GM18502 (cell line): ENCODE data around the gene RPTOR.
"Not testable (repeated sequence)": the region's sequence is repeated elsewhere in the genome, so short reads cannot be mapped to it uniquely, and the experiment has no call there.

Experiments used
- ATAC-seq: cut with Tn5 transposase; IDR thresholded peaks from one replicate; pipeline ENCODE4 v1.9.1; 2021; ENCODE audit warnings: mild to moderate bottlenecking; ENCODE audit not compliant: unreplicated experiment, poor library complexity

The RPTOR gene

GRCh38 chr17:80786887-80787286 lies 242.2 kb downstream of the RPTOR start:
- no peak for ATAC-seq

GRCh38 chr17:80787881-80788280 lies 243.2 kb downstream of the RPTOR start:
- no peak for ATAC-seq

GRCh38 chr17:80789356-80789902 lies 244.8 kb downstream of the RPTOR start:
- no peak for ATAC-seq

DNA sequence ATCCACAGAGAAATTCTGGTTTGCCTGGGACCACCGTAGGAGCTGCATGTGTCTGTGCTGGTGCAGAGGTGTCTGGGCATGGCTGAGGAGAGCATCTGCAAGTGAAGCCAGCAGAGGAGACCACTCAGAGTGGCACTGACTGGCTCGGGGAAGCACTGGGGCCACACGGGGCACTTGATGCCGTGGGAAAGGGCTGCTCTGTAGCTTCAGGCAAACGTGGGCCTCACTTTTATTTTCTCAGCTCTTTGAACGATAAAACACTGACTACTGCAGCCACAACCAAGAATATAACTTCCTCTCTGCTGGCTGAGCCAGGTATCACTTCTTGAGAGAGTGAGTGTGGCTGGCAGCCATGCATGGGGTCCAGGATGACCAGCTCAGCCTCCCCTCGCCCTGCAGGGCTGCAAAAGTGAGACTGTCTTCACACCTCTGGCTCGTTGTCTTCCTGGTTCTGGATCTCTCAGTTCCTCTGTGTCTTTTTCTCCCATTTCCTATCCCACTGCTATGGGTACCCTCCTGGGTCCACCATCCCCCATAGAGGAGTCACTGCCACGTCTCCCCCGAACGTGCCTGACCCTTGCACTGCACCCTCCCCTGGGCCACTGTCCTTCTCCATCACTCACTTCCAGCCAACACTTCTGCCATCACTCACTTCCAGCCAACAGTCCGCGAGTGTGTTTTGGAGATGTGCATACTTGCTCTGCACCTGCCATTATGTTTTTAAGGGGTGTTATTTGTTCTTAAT lies 245.6 kb downstream of the RPTOR start:
- ATAC-seq: peak; percentile 73

DNA sequence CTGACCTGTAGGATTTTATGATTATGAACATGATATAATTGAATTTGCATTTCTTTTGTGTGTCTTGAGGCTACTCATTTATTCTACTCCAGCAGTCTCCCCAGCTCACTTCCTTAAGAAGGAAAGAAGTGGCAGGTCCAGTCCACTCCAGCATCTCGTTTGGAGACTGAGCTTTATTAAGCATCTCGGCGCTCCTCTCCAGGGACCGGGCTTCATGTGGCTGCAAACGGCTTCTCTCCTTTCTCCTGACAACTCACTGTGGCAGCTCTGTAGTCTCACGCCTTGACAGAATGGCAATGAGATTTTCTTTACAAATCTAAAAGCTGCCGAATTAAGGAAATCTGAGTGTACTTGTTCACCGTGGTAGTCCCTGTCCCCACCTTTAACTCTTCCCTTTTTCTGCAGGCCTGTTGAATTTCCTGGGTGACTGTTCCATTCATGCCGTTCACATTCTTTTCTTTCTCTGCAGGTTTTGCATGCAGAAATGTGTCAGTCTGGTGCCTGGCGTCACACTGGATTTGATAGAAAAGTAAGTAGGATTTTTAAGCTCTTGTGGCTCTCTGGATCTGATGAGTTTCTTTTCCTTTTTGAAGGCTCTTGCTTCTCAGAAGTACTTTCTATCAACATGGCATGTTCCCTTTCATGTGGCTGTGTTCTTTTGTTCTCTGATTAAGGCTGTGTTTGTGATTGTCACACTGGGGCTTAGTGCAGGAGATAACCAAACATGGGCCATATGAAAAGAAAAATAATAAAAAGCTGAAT lies 246.5 kb downstream of the RPTOR start:
- ATAC-seq: no peak

DNA sequence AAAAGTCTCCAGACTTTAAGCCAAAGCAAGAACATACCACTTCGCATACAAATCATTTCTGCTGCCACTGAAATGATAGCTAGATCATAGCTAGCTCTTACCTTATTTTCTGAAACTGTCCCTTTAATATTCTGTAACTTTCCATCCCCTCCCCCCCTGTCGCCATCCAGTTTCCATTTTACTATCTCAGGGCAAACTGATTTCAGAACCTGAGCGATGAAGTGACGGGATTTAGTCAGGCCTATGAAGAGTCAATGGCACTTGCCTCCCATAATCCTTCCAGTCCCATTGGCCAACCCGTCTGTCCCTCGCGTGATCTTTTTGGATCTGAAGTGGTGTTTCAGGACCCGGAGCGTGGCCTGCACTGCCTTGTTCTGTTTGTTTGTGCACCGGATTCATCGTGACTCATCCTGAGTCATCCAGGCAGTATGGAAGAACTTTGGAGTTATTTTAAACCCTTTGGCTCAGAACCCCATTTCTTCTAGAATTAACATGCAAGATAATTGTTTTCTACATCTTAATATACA lies 247.2 kb downstream of the RPTOR start:
- no peak for ATAC-seq

DNA sequence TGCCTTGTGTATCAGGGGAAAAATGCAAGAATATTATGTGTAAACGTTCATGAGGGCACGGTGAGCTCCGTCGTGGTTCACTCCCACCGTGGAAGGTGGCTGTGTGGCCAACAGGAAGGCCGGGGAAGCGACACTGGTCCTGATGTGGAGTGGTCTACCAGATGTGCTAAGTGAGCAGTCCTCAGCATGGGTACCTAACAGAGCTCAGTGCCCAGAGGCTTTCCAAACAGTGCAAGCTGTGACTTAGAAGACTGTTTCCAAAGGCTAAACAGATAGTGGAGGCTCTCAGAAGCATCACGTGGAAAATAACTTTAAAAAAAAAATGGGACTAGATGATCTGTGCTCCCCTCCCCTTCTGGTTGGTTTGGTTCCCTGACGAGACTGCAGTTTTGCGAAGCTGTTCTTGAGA lies 247.7 kb downstream of the RPTOR start:
- no peak for ATAC-seq

DNA sequence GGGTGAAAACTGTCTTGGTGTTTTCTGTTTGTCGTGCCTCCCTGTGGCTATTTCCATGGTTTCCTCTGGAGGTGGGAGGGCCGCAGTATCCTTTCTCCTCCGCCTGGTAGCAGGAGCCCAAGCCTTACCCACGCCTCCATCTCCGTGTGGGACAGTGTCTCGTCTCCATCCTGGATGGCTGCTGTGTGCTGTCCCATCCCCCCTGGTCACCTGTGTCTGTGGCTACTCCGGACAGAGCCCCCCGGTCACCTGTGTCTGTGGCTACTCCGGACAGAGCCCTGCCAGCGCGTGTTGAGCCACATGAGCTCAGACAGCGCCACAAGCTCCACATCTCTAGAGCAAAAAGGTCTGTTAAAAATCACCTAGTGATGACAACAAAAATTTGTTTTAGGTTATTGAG lies 248.8 kb downstream of the RPTOR start:
- no peak for ATAC-seq

GRCh38 chr17:80793851-80794267 lies 249.2 kb downstream of the RPTOR start:
- ATAC-seq: no peak

DNA sequence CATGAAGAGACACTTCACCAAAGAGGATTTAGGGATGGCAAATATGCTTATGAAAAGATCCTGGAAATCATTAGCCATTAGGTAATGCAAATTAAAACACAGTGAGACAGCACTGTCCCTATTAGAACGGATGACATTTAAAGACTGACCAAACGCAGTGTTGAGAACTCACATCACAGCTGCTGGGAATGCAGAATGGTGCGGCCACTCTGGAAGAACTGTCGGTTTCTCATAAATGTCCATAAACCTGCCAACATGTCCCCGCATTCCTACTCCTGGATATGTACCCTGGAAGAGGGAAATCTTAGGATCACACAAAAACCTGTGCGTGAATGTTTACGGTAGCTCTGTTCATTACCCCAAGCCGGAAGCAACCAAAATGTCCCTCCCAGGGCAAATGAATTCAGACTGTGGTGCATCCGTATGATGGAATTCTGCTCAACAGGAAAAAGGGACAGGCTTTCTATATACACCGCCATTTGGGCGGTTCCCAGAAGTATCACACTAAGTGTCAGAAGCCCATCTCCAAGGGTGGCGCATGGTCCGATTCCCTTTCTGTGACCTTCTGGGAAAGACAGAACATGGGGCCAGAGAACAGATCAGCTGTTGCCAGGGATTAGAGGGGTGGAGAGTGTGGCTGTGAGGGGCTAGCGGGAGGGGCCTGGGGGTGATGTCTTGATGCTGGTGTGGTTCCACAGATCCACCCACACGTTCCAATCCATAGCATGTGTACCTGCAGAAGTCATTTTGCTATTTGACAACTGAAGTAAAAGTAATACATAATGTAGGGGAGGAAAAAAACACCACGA lies 249.8 kb downstream of the RPTOR start:
- ATAC-seq: no peak

DNA sequence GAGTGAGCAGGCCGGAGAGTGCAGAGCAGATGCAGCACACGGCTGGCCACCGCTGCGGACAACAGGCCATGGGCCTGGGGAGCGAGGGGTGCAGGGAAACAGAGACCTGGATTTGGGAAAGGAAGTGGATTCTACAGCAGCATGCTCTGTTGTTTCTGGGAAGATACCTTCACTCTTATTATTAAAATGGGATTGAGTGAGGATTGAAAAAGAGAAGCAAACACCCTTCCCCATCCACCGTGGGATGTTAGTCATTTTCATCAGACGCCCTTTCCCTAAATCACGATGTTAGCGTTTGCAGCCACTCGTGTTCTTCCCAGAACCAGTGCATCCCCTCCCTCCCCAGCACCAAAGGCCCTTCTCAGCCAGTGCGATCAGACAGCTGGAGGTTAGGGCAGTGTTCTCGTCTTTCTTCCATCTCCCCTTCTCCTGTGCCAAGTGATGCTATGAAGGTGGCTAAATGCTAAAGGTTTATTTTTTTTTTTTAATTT lies 250.5 kb downstream of the RPTOR start:
- no peak for ATAC-seq

GRCh38 chr17:80795754-80796153 lies 251.1 kb downstream of the RPTOR start:
- no peak for ATAC-seq

DNA sequence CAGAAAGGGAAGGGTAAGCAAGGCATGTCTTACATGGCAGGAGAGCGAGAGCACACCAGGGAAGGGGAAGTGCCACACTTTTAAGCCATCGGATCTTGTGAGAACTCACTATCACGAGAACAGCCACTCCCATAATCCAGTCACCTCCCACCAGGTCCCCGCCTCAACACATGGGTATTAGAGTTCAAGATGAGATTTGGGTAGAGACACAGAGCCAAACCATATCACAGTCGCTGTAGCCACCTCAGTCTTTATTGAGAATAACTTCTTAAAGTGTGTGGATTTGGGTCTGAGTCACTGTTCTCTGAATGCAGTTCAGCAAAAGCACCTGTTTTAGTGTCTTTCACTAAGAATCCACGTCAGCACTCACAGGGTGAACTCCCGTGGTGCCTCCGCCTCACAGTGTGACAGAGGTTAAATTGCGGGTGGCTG lies 251.8 kb downstream of the RPTOR start:
- ATAC-seq: no peak

DNA sequence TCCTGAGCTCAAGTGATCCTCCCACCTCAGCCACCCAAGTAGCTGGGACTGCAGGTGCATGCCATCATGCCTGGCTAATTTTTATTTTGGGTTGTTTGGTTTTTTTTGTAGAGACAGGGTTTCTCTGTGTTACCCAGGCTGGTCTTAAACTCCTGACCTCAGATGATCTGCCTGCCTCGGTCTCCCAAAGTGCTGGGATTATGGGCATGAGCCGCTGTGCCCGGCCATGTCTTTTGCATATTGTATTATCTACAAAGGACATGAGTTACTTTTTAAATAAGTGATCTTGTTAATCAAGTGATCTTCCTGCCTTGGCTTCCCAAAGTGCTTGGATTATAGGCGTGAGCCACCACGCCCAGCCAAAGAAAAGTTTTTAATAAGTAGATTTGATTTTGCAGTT lies 252.6 kb downstream of the RPTOR start:
- not testable (repeated sequence) for ATAC-seq

- ATAC-seq: no peak
Observed at GRCh38 chr17:80797741-80798594, 253.3 kb downstream of the RPTOR start.

DNA sequence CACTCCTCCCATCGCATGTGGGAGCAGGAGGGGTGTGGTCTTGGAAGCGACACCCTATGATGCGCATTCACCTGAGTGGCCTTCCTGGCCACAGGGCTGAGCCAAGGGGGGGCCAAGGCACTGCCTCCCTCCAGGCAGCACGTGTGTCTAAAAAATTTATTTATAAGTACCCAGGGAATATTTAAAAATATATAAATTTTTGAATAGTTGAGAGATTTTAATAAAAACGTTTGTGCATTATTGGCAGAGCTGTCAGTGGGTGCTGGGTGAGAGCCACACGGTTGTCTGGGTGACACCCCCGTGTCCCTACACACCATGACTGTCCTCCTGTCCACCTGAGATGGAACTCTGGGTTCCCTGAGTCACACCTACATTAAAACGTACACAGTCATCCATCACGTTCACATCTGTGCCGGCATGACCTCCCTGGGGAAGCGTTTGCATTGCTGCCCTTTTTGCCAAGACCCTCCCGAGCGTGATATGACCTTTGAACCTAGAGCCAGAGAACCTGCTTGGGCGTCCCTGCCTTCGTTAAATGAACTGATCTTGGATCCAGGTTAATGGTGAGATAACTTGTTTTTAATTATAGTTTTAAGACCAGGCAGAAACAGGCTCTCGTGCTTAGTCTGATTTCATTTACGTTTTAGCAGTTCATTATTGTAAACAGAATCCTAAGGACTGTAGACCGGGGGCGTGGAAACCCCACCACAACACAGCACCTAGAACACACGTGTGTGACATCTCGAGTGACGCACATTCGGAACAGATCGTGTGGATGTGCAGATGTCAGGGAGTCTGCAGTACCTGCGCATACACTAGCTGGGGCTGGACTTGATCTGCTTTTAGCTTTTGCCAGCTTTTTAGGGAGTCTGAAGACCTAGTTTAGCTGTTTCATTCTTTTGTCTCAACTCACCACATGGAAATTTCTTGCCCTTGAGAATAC lies 254.2 kb downstream of the RPTOR start:
- ATAC-seq: no peak

GRCh38 chr17:80799538-80800480 lies 255.2 kb downstream of the RPTOR start:
- ATAC-seq: no peak
